ENCODE data around the gene KRTAP2-2.
"Not testable (repeated sequence)": the region's sequence is repeated elsewhere in the genome, so short reads cannot be mapped to it uniquely, and the experiment has no call there.

KRTAP2-2 gene

DNA sequence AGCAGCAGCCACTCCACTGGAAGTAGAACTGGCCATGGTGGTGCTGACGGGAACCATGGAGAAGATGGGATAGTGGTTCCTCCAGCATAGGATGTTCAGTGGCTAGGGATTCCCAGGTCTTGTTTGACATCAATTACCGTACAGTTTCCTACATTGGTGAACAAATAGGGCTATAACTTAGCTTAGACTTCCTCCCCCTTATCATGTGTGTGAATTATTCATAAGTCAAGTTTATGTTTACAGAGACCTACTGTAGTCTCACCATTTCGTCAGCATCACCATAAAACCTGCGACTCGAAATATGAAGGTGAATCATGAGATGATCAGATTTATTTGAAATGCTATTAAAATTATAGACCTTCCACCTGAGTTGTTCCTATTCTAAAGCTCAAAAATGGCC is 3.7 kb upstream of the KRTAP2-2 start:
- Mint-ChIP-seq H3K9me3 (peaks cover 0 to 7% of the 10 kb centered on the region in 2 donors), H3K27me3 (peaks cover 46 to 65% of the 10 kb centered on the region in 2 donors), H3K4me1 (ENCODE audit: low read depth in 2 of 2) (no peaks in the 10 kb centered on the region), H3K36me3 (ENCODE audit: insufficient read depth) (no peaks in the 10 kb centered on the region), H3K4me3 (no peak overlapping the region), H3K27ac (no peak overlapping the region)
- ATAC-seq (replicated peaks), result no peak
- no peak for DNase-seq

DNA sequence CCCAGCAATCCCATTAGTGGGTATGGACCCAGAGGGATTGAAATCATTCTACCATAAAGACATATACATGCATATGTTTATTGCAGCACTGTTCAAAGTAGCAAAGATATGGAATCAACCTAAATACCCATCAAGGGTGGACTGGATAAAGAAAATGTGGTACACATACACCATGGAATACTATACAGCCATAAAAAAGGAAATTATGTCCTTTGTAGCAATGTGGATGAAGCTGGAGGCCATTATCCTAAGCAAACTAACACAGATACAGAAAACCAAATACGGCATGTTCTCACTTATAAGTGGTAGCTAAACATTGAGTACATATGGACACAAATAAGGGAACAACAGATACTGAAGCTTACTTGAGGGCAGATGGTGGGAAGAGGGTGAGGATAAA is 2.5 kb upstream of the KRTAP2-2 start:
- H3K27ac Mint-ChIP-seq, result no peak overlapping the region
- no peaks in the 10 kb centered on the region for H3K36me3 Mint-ChIP-seq (ENCODE audit: insufficient read depth)
- H3K4me3 Mint-ChIP-seq, result no peak overlapping the region
- peaks cover 0 to 7% of the 10 kb centered on the region in 2 donors for H3K9me3 Mint-ChIP-seq
- H3K27me3 Mint-ChIP-seq, result peaks cover 56 to 77% of the 10 kb centered on the region in 2 donors
- DNase-seq, result no peak
- no peak for ATAC-seq (replicated peaks)
- H3K4me1 Mint-ChIP-seq (ENCODE audit: low read depth in 2 of 2), result no peaks in the 10 kb centered on the region

DNA sequence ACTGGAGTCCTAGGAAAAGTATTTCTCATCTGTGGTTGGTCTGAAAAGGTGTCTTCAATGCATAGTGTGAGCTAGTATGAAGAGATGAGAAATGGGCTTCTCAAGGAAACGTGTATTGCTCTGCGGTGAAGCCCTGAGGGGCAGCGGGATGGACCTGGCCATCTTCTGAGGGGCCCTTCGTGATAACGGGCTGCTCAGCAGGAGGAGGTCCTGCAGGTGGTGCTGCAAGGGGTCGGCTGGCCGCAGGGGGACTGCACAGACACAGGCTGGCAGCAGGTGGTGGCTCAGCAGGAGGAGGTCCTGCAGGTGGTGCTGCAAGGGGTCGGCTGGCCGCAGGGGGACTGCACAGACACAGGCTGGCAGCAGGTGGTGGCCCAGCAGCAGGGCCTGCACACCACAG is 474 bp downstream of the KRTAP2-2 start:
- H3K9me3 Mint-ChIP-seq; H3K4me3 Mint-ChIP-seq; H3K27ac Mint-ChIP-seq; DNase-seq; ATAC-seq (replicated peaks); H3K36me3 Mint-ChIP-seq (ENCODE audit: insufficient read depth); H3K4me1 Mint-ChIP-seq (ENCODE audit: low read depth in 2 of 2): not testable (repeated sequence)
- H3K27me3 Mint-ChIP-seq, result peaks cover 50 to 77% of the 10 kb centered on the region in 2 donors

DNA sequence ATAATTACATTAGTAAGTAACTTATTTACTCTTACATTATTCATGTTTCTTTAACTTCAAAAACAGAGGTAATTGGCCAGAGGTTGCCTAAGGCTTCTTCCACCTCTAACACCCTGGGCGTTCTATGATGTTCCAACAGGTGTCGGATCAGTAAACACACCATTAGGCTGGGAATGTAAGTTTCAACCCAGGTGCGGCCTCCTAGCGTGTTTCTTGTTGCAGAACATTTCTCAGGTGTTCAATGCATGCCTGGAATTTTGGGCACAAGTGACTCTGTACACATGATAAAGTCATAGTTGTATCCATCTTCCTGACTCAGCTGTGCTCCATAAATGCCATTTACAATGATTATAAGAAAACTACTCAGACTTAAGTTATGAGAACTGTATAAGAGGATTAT is 1.0 kb downstream of the KRTAP2-2 start:
- Mint-ChIP-seq H3K36me3 (ENCODE audit: insufficient read depth) (no peaks in the 10 kb centered on the region), H3K27ac (no peak overlapping the region), H3K27me3 (peaks cover 47 to 74% of the 10 kb centered on the region in 2 donors), H3K4me3 (no peak overlapping the region), H3K4me1 (ENCODE audit: low read depth in 2 of 2) (no peaks in the 10 kb centered on the region), H3K9me3 (peaks cover 0 to 7% of the 10 kb centered on the region in 2 donors)
- no peak for ATAC-seq (replicated peaks)
- no peak for DNase-seq

GRCh38 chr17:41052566-41052965 is 2.5 kb downstream of the KRTAP2-2 start:
- Mint-ChIP-seq H3K4me3 (no peak overlapping the region), H3K36me3 (ENCODE audit: insufficient read depth) (no peaks in the 10 kb centered on the region), H3K27ac (no peak overlapping the region), H3K9me3 (peaks cover 0 to 3% of the 10 kb centered on the region in 2 donors), H3K4me1 (ENCODE audit: low read depth in 2 of 2) (no peaks in the 10 kb centered on the region), H3K27me3 (peaks cover 51 to 74% of the 10 kb centered on the region in 2 donors)
- DNase-seq (no peak), ATAC-seq (replicated peaks) (no peak)

DNA sequence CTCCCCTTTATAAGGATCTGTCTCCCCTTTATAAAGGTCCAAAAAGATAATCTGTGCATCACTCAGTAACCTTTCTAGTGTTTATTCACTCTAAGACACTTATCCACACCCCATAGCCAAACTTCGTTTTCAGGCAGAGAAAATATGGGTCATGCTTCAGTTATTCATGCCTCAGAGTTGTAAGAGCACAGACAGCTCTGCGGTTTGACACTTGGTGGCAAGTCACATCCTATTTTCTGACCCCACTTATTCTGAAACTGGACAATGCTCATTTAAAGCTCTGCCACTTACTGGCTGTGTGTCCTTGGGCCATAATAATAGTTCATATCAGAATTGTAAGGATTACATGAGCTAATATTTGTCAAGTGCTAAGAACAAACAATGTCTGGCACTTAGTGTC is 5.9 kb downstream of the KRTAP2-2 start:
- H3K27ac Mint-ChIP-seq, result no peak overlapping the region
- H3K4me3 Mint-ChIP-seq, result no peak overlapping the region
- no peaks in the 10 kb centered on the region for H3K9me3 Mint-ChIP-seq
- ATAC-seq (replicated peaks), result no peak
- no peak for DNase-seq
- H3K36me3 Mint-ChIP-seq (ENCODE audit: insufficient read depth), result no peaks in the 10 kb centered on the region
- peaks cover 0 to 2% of the 10 kb centered on the region in 2 donors for H3K4me1 Mint-ChIP-seq (ENCODE audit: low read depth in 2 of 2)
- H3K27me3 Mint-ChIP-seq, result peaks cover 67 to 68% of the 10 kb centered on the region in 2 donors

DNA sequence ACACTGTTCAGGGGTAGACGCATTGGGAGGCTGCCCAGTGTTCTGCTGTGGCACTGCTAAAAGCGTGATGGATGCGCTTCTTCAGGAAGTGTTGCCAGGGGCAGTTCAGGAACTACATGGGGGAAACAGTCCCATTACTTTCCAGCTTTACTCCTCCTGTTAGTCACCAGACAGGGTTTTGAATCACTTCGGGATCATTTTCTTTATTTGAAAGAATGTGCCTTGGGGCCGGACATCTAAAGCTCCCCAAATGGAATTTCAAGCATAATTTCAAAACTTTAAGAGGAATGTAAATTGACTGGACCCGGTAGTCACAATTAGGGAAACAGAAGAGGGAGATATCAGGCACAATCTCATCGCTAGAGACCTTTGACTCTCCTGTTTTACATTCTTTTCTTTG is 6.6 kb downstream of the KRTAP2-2 start:
- Mint-ChIP-seq H3K27me3 (peaks cover 60 to 62% of the 10 kb centered on the region in 2 donors), H3K36me3 (ENCODE audit: insufficient read depth) (no peaks in the 10 kb centered on the region), H3K4me1 (ENCODE audit: low read depth in 2 of 2) (peaks cover 0 to 2% of the 10 kb centered on the region in 2 donors), H3K27ac (no peak overlapping the region), H3K9me3 (no peaks in the 10 kb centered on the region), H3K4me3 (no peak overlapping the region)
- ATAC-seq (replicated peaks) (no peak), DNase-seq (no peak)

- peaks cover 45 to 49% of the 10 kb centered on the region in 2 donors for H3K27me3 Mint-ChIP-seq
- not testable (repeated sequence) for H3K4me3 Mint-ChIP-seq; DNase-seq; H3K4me1 Mint-ChIP-seq (ENCODE audit: low read depth in 2 of 2); H3K36me3 Mint-ChIP-seq (ENCODE audit: insufficient read depth); H3K9me3 Mint-ChIP-seq; ATAC-seq (replicated peaks)
- peak within 1 kb of the TSS in 1 of 2 donors; percentile 59 for H3K27ac Mint-ChIP-seq
Measured at GRCh38 chr17:41046735-41047465, 8.1 kb downstream of the KRTAP2-2 start, which contains the start of gene KRTAP2-1. Gene KRTAP2-1 (minus strand): TSS chr17:41047316. CDS start chr17:41047267, 49 bp downstream.

DNA sequence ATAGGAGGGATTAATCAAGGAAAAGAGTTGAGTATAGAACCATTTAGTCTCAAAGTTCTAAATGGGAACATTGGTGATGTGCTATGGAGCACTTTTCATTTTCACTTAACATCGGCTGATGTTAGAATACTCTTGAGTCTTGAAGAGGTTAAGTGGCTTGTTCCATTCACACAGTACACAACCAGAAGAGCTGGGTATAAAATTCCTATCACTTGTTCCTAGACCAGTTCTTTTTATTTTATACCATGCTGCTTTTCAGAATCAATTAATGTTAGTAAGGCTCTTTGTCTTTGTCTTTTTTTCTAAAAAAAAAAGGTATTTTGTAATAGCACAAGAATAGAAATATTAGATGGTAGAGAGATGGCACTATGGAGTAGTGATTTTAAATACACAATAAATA is 12.1 kb downstream of the KRTAP2-2 start:
- DNase-seq (no peak), ATAC-seq (replicated peaks) (no peak)
- H3K27me3 Mint-ChIP-seq, result peaks cover 40 to 43% of the 10 kb centered on the region in 2 donors
- H3K27ac Mint-ChIP-seq, result no peak overlapping the region
- no peaks in the 10 kb centered on the region for H3K9me3 Mint-ChIP-seq
- no peak overlapping the region for H3K4me3 Mint-ChIP-seq
- H3K4me1 Mint-ChIP-seq (ENCODE audit: low read depth in 2 of 2), result peaks cover 0 to 2% of the 10 kb centered on the region in 2 donors
- H3K36me3 Mint-ChIP-seq (ENCODE audit: insufficient read depth), result no peaks in the 10 kb centered on the region

GRCh38 chr17:41040783-41041571 is 14.1 kb downstream of the KRTAP2-2 start, which contains the start of gene KRTAP1-1:
Gene KRTAP1-1 (minus strand): TSS chr17:41041450. CDS start chr17:41041397, 53 bp downstream.
- H3K4me3 Mint-ChIP-seq; H3K36me3 Mint-ChIP-seq (ENCODE audit: insufficient read depth); DNase-seq; H3K27ac Mint-ChIP-seq; ATAC-seq (replicated peaks); H3K9me3 Mint-ChIP-seq; H3K4me1 Mint-ChIP-seq (ENCODE audit: low read depth in 2 of 2): not testable (repeated sequence)
- peaks cover 36 to 37% of the 10 kb centered on the region in 2 donors for H3K27me3 Mint-ChIP-seq

- no peak for DNase-seq
- H3K4me1 Mint-ChIP-seq (ENCODE audit: low read depth in 2 of 2), result no peaks in the 10 kb centered on the region
- no peak overlapping the region for H3K27ac Mint-ChIP-seq
- H3K4me3 Mint-ChIP-seq, result no peak overlapping the region
- peaks cover 39 to 49% of the 10 kb centered on the region in 2 donors for H3K27me3 Mint-ChIP-seq
- no peaks in the 10 kb centered on the region for H3K36me3 Mint-ChIP-seq (ENCODE audit: insufficient read depth)
- H3K9me3 Mint-ChIP-seq, result no peaks in the 10 kb centered on the region
- no peak for ATAC-seq (replicated peaks)
Measured at GRCh38 chr17:41037853-41038350, 17.1 kb downstream of the KRTAP2-2 start.

- not testable (repeated sequence) for H3K36me3 Mint-ChIP-seq (ENCODE audit: insufficient read depth); H3K9me3 Mint-ChIP-seq; ATAC-seq (replicated peaks); H3K4me1 Mint-ChIP-seq (ENCODE audit: low read depth in 2 of 2); H3K27ac Mint-ChIP-seq; H3K4me3 Mint-ChIP-seq; DNase-seq
- H3K27me3 Mint-ChIP-seq, result peaks cover 60 to 62% of the 10 kb centered on the region in 2 donors
Measured at GRCh38 chr17:41034346-41034935, 20.6 kb downstream of the KRTAP2-2 start, which contains the start of gene KRTAP1-3. Gene KRTAP1-3 (minus strand): TSS chr17:41034874. CDS start chr17:41034821, 53 bp downstream.

GRCh38 chr17:41029633-41030245 is 25.3 kb downstream of the KRTAP2-2 start, which contains the start of gene KRTAP1-4:
Gene KRTAP1-4 (minus strand): TSS chr17:41030195. CDS start chr17:41030078, 117 bp downstream.
- Mint-ChIP-seq H3K9me3 (no peaks in the 10 kb centered on the region), H3K4me1 (ENCODE audit: low read depth in 2 of 2) (no peaks in the 10 kb centered on the region), H3K27ac (no peak within 1 kb of the TSS), H3K36me3 (ENCODE audit: insufficient read depth) (no peaks in the 10 kb centered on the region), H3K4me3 (no peak within 1 kb of the TSS), H3K27me3 (peaks cover 65 to 69% of the 10 kb centered on the region in 2 donors)
- DNase-seq (no peak), ATAC-seq (replicated peaks) (no peak)

All from effector memory CD8-positive, alpha-beta T cell (primary cell).